HG03175 (cell line): Measurements from ENCODE around the gene VPS26C.
"Not testable (repeated sequence)": the region's sequence is repeated elsewhere in the genome, so short reads cannot be mapped to it uniquely, and the experiment has no call there.

Source experiments
- ATAC-seq: cut with Tn5 transposase; IDR thresholded peaks from one replicate; pipeline ENCODE4 v1.9.1; 2021; ENCODE audit warnings: mild to moderate bottlenecking, moderate library complexity; ENCODE audit not compliant: unreplicated experiment

VPS26C gene

GRCh38 chr21:37267269-37268185 lies at the start of gene VPS26C:
Gene VPS26C (minus strand): TSS chr21:37267334. CDS start chr21:37267294, 40 bp downstream.
- ATAC-seq, result peak; percentile 91

- not testable (repeated sequence) for ATAC-seq
Observed at GRCh38 chr21:37316072-37316471, 48.9 kb upstream of the VPS26C start.

GRCh38 chr21:37300114-37300751 lies 33.1 kb upstream of the VPS26C start:
- no peak for ATAC-seq

GRCh38 chr21:37297364-37297763 lies 30.2 kb upstream of the VPS26C start:
- ATAC-seq, result no peak

- no peak for ATAC-seq
Observed at GRCh38 chr21:37294679-37295078, 27.5 kb upstream of the VPS26C start.

- no peak for ATAC-seq
Observed at GRCh38 chr21:37292941-37293340, 25.8 kb upstream of the VPS26C start.

GRCh38 chr21:37292041-37292440 lies 24.9 kb upstream of the VPS26C start:
- no peak for ATAC-seq

GRCh38 chr21:37283191-37283710 lies 16.1 kb upstream of the VPS26C start:
- not testable (repeated sequence) for ATAC-seq

- not testable (repeated sequence) for ATAC-seq
Observed at GRCh38 chr21:37282602-37283001, 15.5 kb upstream of the VPS26C start.

- no peak for ATAC-seq
Observed at GRCh38 chr21:37281993-37282392, 14.9 kb upstream of the VPS26C start.

- no peak for ATAC-seq
Observed at GRCh38 chr21:37281579-37281978, 14.4 kb upstream of the VPS26C start.

GRCh38 chr21:37279271-37279670 lies 12.1 kb upstream of the VPS26C start:
- ATAC-seq, result not testable (repeated sequence)

- ATAC-seq, result no peak
Observed at GRCh38 chr21:37278199-37278598, 11.1 kb upstream of the VPS26C start.

GRCh38 chr21:37276377-37276776 lies 9.2 kb upstream of the VPS26C start:
- no peak for ATAC-seq

- ATAC-seq, result no peak
Observed at GRCh38 chr21:37273911-37274690, 7.0 kb upstream of the VPS26C start.

GRCh38 chr21:37273440-37273839 lies 6.3 kb upstream of the VPS26C start:
- ATAC-seq, result no peak

- ATAC-seq, result no peak
Observed at GRCh38 chr21:37272897-37273296, 5.8 kb upstream of the VPS26C start.

GRCh38 chr21:37270576-37271365 lies 3.6 kb upstream of the VPS26C start:
- no peak for ATAC-seq

- ATAC-seq, result no peak
Observed at GRCh38 chr21:37269481-37269880, 2.3 kb upstream of the VPS26C start.

- ATAC-seq, result no peak
Observed at GRCh38 chr21:37268186-37268503, 1.0 kb upstream of the VPS26C start.
